Ovary (tissue), 9 donors: ENCODE results near the gene ARMC10. TPM values are rescaled to one million over a fixed set of nuclear protein-coding genes. Genes with fewer than 3 reads are reported as not detected.
"Not testable (repeated sequence)": the region's sequence is repeated elsewhere in the genome, so short reads cannot be mapped to it uniquely, and the experiment has no call there.

ENCODE experiments used
- DNase-seq, 5 donors: peaks; one replicate each; pipeline ENCODE4 v3.0.0-alpha.2; 2019 to 2020
- H3K27ac ChIP-seq, 2 donors: fragments of 200-600 bp; one replicate each; pipeline versions ENCODE4 v1.5.1 to v1.8.0; 2019 to 2022
- H3K27me3 ChIP-seq: fragments of 200-600 bp; one replicate; pipeline ENCODE4 v1.8.0; 2022
- H3K36me3 ChIP-seq: fragments of 200-600 bp; sonication (generic); one replicate; pipeline ENCODE4 v1.5.1; 2019
- H3K4me1 ChIP-seq: one replicate; pipeline ENCODE4 v1.8.1; 2013; ENCODE audit warnings: mild to moderate bottlenecking, moderate library complexity; ENCODE audit not compliant: insufficient read depth
- H3K4me3 ChIP-seq: fragments of 200-600 bp; sonication (generic); one replicate; pipeline ENCODE4 v1.5.1; 2017
- H3K9me3 ChIP-seq, 2 donors: fragments of 200-600 bp in 1 of 2; sonication (generic) in 1 of 2; one replicate each; pipeline versions ENCODE4 v1.5.1 to v1.8.1; 2013 to 2019; ENCODE audit warnings: mild to moderate bottlenecking in 1 of 2, moderate library complexity in 1 of 2
- CTCF ChIP-seq, 3 donors: fragments of 450-650 bp in 2 of 3; fragments of 200-600 bp in 1 of 3; IDR thresholded peaks; one replicate each; pipeline versions ENCODE4 v1.5.1 to v1.8.0; 2016 to 2022; ENCODE audit warnings: antibody characterized with exemption in 3 of 3, mild to moderate bottlenecking in 1 of 3
- EP300 ChIP-seq: sonication (generic); formaldehyde crosslinking; IDR thresholded peaks from one replicate; pipeline ENCODE4 v1.6.1; 2017; ENCODE audit warnings: antibody characterized with exemption
- POLR2A ChIP-seq: fragments of 450-650 bp; IDR thresholded peaks from one replicate; pipeline ENCODE4 v1.6.1; 2017; ENCODE audit warnings: antibody characterized with exemption, mild to moderate bottlenecking, moderate library complexity
- WGBS, 3 donors: extraction: QIAGEN DNeasy Blood & Tissue Kit in 1 of 3; methylation state at CpG; one replicate each; pipeline versions ENCODE4 v1.1.5 to v1.1.7; 2013 to 2017; 5-methylcytosine and 5-hydroxymethylcytosine counted together
- intact Hi-C, 4 donors: fragments of 100-400 bp; cut with DNase I; formaldehyde crosslinking; loops; one replicate each; pipeline versions ENCODE4 v1.11.0 to v1.15.1; 2022 to 2023
- polyA plus RNA-seq, 2 donors: library from polyadenylated mRNA; stranded (reverse); fragments of 200-250 nt in 1 of 2; fragments of 350-450 nt in 1 of 2; fragmentation: Illumina TruSeq in 1 of 2; extraction: RNeasy Lipid Tissue Mini Kit (QIAGEN cat#74804) in 1 of 2; gene quantifications; one replicate each; pipeline ENCODE4 v1.2.3, GENCODE V29; 2013 to 2014
- total RNA-seq, 7 donors: library from RNA; depleted of rRNA in 2 of 7; stranded (reverse); fragments of >200 nt in 2 of 7; fragmentation: NEBNext Ultra II Directional in 3 of 7; extraction: Animal tissue kit (Norgen Biotek cat#: 25700) in 3 of 7; gene quantifications; one replicate each; pipeline versions ENCODE4 v1.1.0 to v1.2.4, GENCODE V29; 2016 to 2023
- donor health status: DM: no; HTN: no; CAD: no; lungs with moderate emphysema.
- donor health status: DM: no; HTN: no; CAD: no.
- donor health status: Bipolar disorder and iron deficiency.
- donor health status: DM: yes; HTN: yes; CAD: no.
- donor health status: DM: no; HTN: no; CAD: no.
- donor health status: DM: yes; HTN: yes; CAD: no.

Gene ARMC10
- total and polyA plus RNA-seq, 9 donors: 23.6 to 54.0 (median 48.3) TPM

DNA sequence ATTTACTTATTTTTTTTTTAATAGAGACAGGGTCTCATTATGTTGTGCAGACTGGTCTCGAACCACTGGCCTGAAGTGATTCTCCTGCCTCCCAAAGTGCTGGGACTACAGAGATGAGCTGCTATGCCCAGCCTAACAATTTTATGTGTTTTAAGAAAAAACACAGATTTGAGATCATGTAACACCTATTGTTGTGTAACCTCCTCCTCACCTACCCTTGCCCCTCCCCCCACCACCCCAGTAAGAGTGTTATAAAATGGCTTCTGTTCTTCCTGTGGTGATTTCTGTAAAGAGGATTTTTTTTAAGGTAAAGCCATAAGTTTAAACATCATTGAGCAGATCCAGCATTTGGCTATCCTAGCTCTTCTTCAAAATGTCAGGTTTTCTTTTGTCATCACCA is 7.6 kb downstream of the ARMC10 start:
- Histone ChIP-seq H3K4me1 (no peaks in the 10 kb centered on the region), H3K4me3 (no peak overlapping the region), H3K27ac (no peak overlapping the region), H3K36me3 (no peaks in the 10 kb centered on the region), H3K27me3 (no peaks in the 10 kb centered on the region), H3K9me3 (no peaks in the 10 kb centered on the region)
- 95 to 98% (median 97%) methylated on average over 1 of the region's 1 CpG for WGBS, 3 donors
- TF ChIP-seq CTCF (IDR thresholded peaks at IDR 0.05) (no peak), POLR2A (no peak), EP300 (no peak)
- DNase-seq: no peak
- intact Hi-C loops: no loop called here

DNA sequence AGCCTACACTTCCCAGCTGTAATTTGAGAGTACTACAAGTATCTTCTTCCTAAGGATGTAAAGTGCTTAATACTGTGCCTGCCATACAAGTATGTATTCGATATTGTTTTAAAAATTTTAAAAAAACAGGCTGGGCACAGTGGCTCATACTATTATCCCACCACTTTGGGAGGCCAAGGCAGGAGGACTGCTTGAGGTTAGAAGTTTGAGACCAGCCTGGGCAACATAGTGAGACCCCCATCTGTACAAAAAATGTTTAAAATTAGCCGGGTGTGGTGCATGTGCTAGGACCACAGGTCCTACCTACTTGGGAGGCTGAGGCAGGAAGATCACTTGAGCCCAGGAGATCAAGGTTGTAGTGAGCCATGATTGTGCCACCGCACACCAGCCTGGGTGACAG is 8.3 kb downstream of the ARMC10 start:
- Histone ChIP-seq H3K9me3 (no peaks in the 10 kb centered on the region), H3K4me1 (no peaks in the 10 kb centered on the region), H3K4me3 (no peak overlapping the region), H3K27ac (no peak overlapping the region), H3K27me3 (no peaks in the 10 kb centered on the region), H3K36me3 (no peaks in the 10 kb centered on the region)
- WGBS, 3 donors: 93 to 97% (median 96%) methylated on average over 3 of the region's 3 CpGs
- no peak for DNase-seq
- intact Hi-C loops: no loop called here
- TF ChIP-seq CTCF (IDR thresholded peaks at IDR 0.05) (no peak), EP300 (no peak), POLR2A (no peak)

- H3K4me1 ChIP-seq, H3K27ac ChIP-seq, DNase-seq, H3K9me3 ChIP-seq, intact Hi-C loops, H3K27me3 ChIP-seq, H3K4me3 ChIP-seq, H3K36me3 ChIP-seq: not testable (repeated sequence)
- 54 to 64% (median 61%) methylated on average over 4 of the region's 4 CpGs for WGBS, 3 donors
These were observed 17.4 kb downstream of the ARMC10 start for GRCh38 chr7:103092321-103092720.

GRCh38 chr7:103093429-103093828 is 18.5 kb downstream of the ARMC10 start:
- no peak overlapping the region for H3K27ac ChIP-seq
- 11 to 22% (median 12%) methylated on average over 1 of the region's 1 CpG for WGBS, 3 donors
- no peaks in the 10 kb centered on the region for H3K27me3 ChIP-seq
- H3K4me1 ChIP-seq: no peaks in the 10 kb centered on the region
- no peak overlapping the region for H3K4me3 ChIP-seq
- no peak for TF ChIP-seq CTCF (IDR thresholded peaks at IDR 0.05)
- TF ChIP-seq EP300: no peak
- TF ChIP-seq POLR2A: no peak
- DNase-seq: no peak
- H3K9me3 ChIP-seq: no peaks in the 10 kb centered on the region
- no peaks in the 10 kb centered on the region for H3K36me3 ChIP-seq
- intact Hi-C loops: no loop called here

DNA sequence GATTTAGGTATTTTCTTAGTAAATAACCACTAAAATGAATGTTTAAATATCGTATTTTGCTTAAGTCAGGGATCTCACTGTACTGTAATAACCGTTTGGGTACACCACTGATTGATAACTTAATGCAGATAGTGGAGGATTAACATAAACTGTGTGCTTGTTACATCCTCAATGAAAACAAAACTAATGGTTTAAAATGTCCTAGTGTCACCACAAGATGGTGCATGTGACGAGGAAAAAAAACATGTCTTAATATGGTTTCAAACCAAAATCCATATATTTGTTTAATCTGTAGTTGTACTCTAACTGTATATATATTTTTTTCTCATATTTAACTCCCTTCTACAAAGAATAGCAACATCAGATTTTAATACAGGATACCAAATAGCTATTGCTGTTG is 19.2 kb downstream of the ARMC10 start:
- no peak overlapping the region for H3K27ac ChIP-seq
- H3K4me3 ChIP-seq: no peak overlapping the region
- intact Hi-C loops: no loop called here
- WGBS, 3 donors: 30 to 35% (median 35%) methylated on average over 3 of the region's 3 CpGs
- H3K4me1 ChIP-seq: no peaks in the 10 kb centered on the region
- no peaks in the 10 kb centered on the region for H3K27me3 ChIP-seq
- TF ChIP-seq POLR2A: no peak
- no peak for TF ChIP-seq CTCF (IDR thresholded peaks at IDR 0.05)
- TF ChIP-seq EP300: no peak
- DNase-seq: no peak
- no peaks in the 10 kb centered on the region for H3K9me3 ChIP-seq
- H3K36me3 ChIP-seq: no peaks in the 10 kb centered on the region

DNA sequence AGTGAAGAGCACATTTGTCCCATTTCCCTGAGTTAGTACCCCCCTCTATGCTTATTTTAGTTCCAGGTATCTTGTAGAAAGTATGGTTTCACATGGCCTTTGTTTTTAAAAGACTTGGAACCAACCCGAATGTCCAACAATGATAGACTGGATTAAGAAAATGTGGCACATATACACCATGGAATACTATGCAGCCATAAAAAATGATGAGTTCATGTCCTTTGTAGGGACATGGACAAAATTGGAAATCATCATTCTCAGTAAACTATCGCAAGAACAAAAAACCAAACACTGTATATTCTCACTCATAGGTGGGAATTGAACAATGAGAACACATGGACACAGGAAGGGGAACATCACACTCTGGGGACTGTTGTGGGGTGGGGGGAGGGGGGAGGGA is 20.6 kb downstream of the ARMC10 start:
- intact Hi-C loops, H3K9me3 ChIP-seq, H3K36me3 ChIP-seq, H3K27me3 ChIP-seq, H3K4me3 ChIP-seq, H3K27ac ChIP-seq, H3K4me1 ChIP-seq, DNase-seq: not testable (repeated sequence)
- 91 to 100% (median 97%) methylated on average over 2 of the region's 2 CpGs for WGBS, 3 donors
